ENCODE data around the gene SPSB4. TPM values are rescaled to one million over a fixed set of nuclear protein-coding genes. Genes with fewer than 3 reads are reported as not detected.

Gene SPSB4
- total and polyA plus RNA-seq, 4 donors, result 0.19 to 1.9 (median 0.87) TPM

DNA sequence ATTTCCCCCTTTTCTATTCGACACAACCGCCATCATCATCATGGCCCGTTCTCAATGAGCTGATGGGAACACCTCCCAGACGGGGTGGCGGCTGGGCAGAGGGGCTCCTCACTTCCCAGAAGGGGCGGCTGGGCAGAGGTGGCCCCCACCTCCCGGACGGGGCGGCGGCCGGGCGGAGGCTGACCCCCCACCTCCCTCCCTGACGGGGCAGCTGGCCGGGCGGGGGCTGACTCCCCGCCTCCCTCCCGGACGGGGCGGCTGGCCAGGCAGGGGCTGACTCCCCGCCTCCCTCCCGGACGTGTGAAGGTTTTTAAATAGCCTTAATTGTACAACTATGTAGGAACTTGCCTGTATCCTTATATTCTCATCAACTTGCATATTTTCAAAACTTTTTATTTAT is 20.9 kb upstream of the SPSB4 start:
- no peaks in the 10 kb centered on the region for H3K36me3 ChIP-seq (ENCODE audit: control insufficient read depth in 4 of 4, insufficient read depth in 3 of 4, low read depth in 1 of 4, low read length in 3 of 4)
- H3K9ac ChIP-seq (ENCODE audit: low read depth in 1 of 2, low read length in 2 of 2), result no peak overlapping the region
- no peak for DNase-seq (ENCODE audit: low spot score)
- peaks cover 0 to 8% (median 0%) of the 10 kb centered on the region in 4 donors for H3K27me3 ChIP-seq (ENCODE audit: control insufficient read depth in 4 of 4, insufficient read depth in 4 of 4, low read length in 3 of 4)
- H3K4me1 ChIP-seq (ENCODE audit: control insufficient read depth in 4 of 4, insufficient read depth in 4 of 4, low read length in 3 of 4), result no peaks in the 10 kb centered on the region
- H3K9me3 ChIP-seq (ENCODE audit: control insufficient read depth in 4 of 4, low read length in 3 of 4), result no peaks in the 10 kb centered on the region
- TF ChIP-seq RXRA (IDR thresholded peaks at IDR 0.05) (no peak), YY1 (IDR thresholded peaks at IDR 0.05) (no peak), HNF4G (IDR thresholded peaks at IDR 0.05) (no peak), EGR1 (IDR thresholded peaks at IDR 0.05; ENCODE audit: low read depth in 2 of 2) (no peak), SP1 (IDR thresholded peaks at IDR 0.05) (no peak), GABPA (IDR thresholded peaks at IDR 0.05 in 1 of 2, conservative IDR thresholded peaks at IDR 0.05 in 1 of 2) (no peak), HNF4A (conservative IDR thresholded peaks at IDR 0.05) (no peak), CTCF (IDR thresholded peaks at IDR 0.05; ENCODE audit: low read depth, low read length, missing input control) (no peak), FOXA1 (IDR thresholded peaks at IDR 0.05) (no peak), RAD21 (IDR thresholded peaks at IDR 0.05) (no peak), JUND (IDR thresholded peaks at IDR 0.05) (no peak)
- TF ChIP-seq, protein P1, sequence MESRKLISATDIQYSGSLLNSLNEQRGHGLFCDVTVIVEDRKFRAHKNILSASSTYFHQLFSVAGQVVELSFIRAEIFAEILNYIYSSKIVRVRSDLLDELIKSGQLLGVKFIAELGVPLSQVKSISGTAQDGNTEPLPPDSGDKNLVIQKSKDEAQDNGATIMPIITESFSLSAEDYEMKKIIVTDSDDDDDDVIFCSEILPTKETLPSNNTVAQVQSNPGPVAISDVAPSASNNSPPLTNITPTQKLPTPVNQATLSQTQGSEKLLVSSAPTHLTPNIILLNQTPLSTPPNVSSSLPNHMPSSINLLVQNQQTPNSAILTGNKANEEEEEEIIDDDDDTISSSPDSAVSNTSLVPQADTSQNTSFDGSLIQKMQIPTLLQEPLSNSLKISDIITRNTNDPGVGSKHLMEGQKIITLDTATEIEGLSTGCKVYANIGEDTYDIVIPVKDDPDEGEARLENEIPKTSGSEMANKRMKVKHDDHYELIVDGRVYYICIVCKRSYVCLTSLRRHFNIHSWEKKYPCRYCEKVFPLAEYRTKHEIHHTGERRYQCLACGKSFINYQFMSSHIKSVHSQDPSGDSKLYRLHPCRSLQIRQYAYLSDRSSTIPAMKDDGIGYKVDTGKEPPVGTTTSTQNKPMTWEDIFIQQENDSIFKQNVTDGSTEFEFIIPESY (IDR thresholded peaks at IDR 0.05), result no peak
- TF ChIP-seq, protein P2, sequence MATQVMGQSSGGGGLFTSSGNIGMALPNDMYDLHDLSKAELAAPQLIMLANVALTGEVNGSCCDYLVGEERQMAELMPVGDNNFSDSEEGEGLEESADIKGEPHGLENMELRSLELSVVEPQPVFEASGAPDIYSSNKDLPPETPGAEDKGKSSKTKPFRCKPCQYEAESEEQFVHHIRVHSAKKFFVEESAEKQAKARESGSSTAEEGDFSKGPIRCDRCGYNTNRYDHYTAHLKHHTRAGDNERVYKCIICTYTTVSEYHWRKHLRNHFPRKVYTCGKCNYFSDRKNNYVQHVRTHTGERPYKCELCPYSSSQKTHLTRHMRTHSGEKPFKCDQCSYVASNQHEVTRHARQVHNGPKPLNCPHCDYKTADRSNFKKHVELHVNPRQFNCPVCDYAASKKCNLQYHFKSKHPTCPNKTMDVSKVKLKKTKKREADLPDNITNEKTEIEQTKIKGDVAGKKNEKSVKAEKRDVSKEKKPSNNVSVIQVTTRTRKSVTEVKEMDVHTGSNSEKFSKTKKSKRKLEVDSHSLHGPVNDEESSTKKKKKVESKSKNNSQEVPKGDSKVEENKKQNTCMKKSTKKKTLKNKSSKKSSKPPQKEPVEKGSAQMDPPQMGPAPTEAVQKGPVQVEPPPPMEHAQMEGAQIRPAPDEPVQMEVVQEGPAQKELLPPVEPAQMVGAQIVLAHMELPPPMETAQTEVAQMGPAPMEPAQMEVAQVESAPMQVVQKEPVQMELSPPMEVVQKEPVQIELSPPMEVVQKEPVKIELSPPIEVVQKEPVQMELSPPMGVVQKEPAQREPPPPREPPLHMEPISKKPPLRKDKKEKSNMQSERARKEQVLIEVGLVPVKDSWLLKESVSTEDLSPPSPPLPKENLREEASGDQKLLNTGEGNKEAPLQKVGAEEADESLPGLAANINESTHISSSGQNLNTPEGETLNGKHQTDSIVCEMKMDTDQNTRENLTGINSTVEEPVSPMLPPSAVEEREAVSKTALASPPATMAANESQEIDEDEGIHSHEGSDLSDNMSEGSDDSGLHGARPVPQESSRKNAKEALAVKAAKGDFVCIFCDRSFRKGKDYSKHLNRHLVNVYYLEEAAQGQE (IDR thresholded peaks at IDR 0.05), result no peak
- TF ChIP-seq, protein P3, sequence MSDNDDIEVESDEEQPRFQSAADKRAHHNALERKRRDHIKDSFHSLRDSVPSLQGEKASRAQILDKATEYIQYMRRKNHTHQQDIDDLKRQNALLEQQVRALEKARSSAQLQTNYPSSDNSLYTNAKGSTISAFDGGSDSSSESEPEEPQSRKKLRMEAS (IDR thresholded peaks at IDR 0.05), result no peak
- TF ChIP-seq, protein P4, sequence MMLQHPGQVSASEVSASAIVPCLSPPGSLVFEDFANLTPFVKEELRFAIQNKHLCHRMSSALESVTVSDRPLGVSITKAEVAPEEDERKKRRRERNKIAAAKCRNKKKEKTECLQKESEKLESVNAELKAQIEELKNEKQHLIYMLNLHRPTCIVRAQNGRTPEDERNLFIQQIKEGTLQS (IDR thresholded peaks at IDR 0.05), result no peak
- H3K27ac ChIP-seq (ENCODE audit: low read depth in 1 of 2, low read length in 2 of 2), result no peak overlapping the region
- 97% methylated on average over 22 of the region's 22 CpGs for WGBS
- H3K4me3 ChIP-seq (ENCODE audit: low read depth in 1 of 3, low read length in 3 of 3), result no peak overlapping the region

- no peaks in the 10 kb centered on the region for H3K36me3 ChIP-seq (ENCODE audit: control insufficient read depth in 4 of 4, insufficient read depth in 3 of 4, low read depth in 1 of 4, low read length in 3 of 4)
- H3K4me3 ChIP-seq (ENCODE audit: low read depth in 1 of 3, low read length in 3 of 3), result no peak overlapping the region
- H3K27ac ChIP-seq (ENCODE audit: low read depth in 1 of 2, low read length in 2 of 2), result no peak overlapping the region
- DNase-seq (ENCODE audit: low spot score), result no peak
- 71% methylated on average over 5 of the region's 5 CpGs for WGBS
- TF ChIP-seq NR2F2 (IDR thresholded peaks at IDR 0.05) (no peak), FOXA2 (IDR thresholded peaks at IDR 0.05) (no peak), EGR1 (IDR thresholded peaks at IDR 0.05; ENCODE audit: low read depth in 2 of 2) (no peak), GABPA (IDR thresholded peaks at IDR 0.05 in 1 of 2, conservative IDR thresholded peaks at IDR 0.05 in 1 of 2) (no peak), RXRA (IDR thresholded peaks at IDR 0.05) (no peak), SP1 (IDR thresholded peaks at IDR 0.05) (no peak)
- TF ChIP-seq, protein P4 (IDR thresholded peaks at IDR 0.05), result no peak
- TF ChIP-seq, protein P2 (IDR thresholded peaks at IDR 0.05), result no peak
- H3K9ac ChIP-seq (ENCODE audit: low read depth in 1 of 2, low read length in 2 of 2), result no peak overlapping the region
- no peaks in the 10 kb centered on the region for H3K9me3 ChIP-seq (ENCODE audit: control insufficient read depth in 4 of 4, low read length in 3 of 4)
- peaks cover 0 to 15% (median 0%) of the 10 kb centered on the region in 4 donors for H3K27me3 ChIP-seq (ENCODE audit: control insufficient read depth in 4 of 4, insufficient read depth in 4 of 4, low read length in 3 of 4)
- H3K4me1 ChIP-seq (ENCODE audit: control insufficient read depth in 4 of 4, insufficient read depth in 4 of 4, low read length in 3 of 4), result peaks cover 0 to under 1% (median 0%) of the 10 kb centered on the region in 4 donors
These were observed 11.6 kb upstream of the SPSB4 start for GRCh38 chr3:141039589-141039988.

All from liver (tissue), 9 donors.